Liver (tissue), 9 donors: ENCODE data around the gene LARGE1. TPM values are rescaled to one million over a fixed set of nuclear protein-coding genes. Genes with fewer than 3 reads are reported as not detected.

ENCODE experiments used
- DNase-seq: peaks from one replicate; pipeline ENCODE4 v3.0.0-alpha.2; 2017; ENCODE audit warnings: low spot score
- H3K27ac ChIP-seq, 2 donors: one replicate each; pipeline ENCODE4 v1.7.0; 2013; ENCODE audit warnings: inconsistent platforms in 2 of 2, low read length in 2 of 2, control low read depth in 1 of 2, low read depth in 1 of 2, mild to moderate bottlenecking in 1 of 2
- H3K27me3 ChIP-seq, 4 donors: one replicate each; pipeline versions ENCODE4 v1.6.1 to v1.7.0; 2013; ENCODE audit warnings: low read length in 3 of 4, inconsistent platforms in 1 of 4, mild to moderate bottlenecking in 1 of 4, moderate library complexity in 1 of 4; ENCODE audit not compliant: control insufficient read depth in 4 of 4, insufficient read depth in 4 of 4
- H3K36me3 ChIP-seq, 4 donors: one replicate each; pipeline versions ENCODE4 v1.6.1 to v1.7.0; 2013; ENCODE audit warnings: low read length in 3 of 4, mild to moderate bottlenecking in 3 of 4, low read depth in 1 of 4, moderate library complexity in 1 of 4; ENCODE audit not compliant: control insufficient read depth in 4 of 4, insufficient read depth in 3 of 4
- H3K4me1 ChIP-seq, 4 donors: one replicate each; pipeline versions ENCODE4 v1.6.1 to v1.7.0; 2013; ENCODE audit warnings: low read length in 3 of 4, mild to moderate bottlenecking in 3 of 4, moderate library complexity in 1 of 4; ENCODE audit not compliant: control insufficient read depth in 4 of 4, insufficient read depth in 4 of 4
- H3K4me3 ChIP-seq, 3 donors: one replicate each; pipeline versions ENCODE4 v1.6.1 to v1.7.0; 2013; ENCODE audit warnings: low read length in 3 of 3, control low read depth in 1 of 3, low read depth in 1 of 3, mild to moderate bottlenecking in 1 of 3
- H3K9ac ChIP-seq, 2 donors: one replicate each; pipeline ENCODE4 v1.7.0; 2013; ENCODE audit warnings: low read length in 2 of 2, mild to moderate bottlenecking in 2 of 2, moderate library complexity in 2 of 2, control low read depth in 1 of 2, low read depth in 1 of 2
- H3K9me3 ChIP-seq, 4 donors: one replicate each; pipeline versions ENCODE4 v1.6.1 to v1.7.0; 2013; ENCODE audit warnings: low read length in 3 of 4; ENCODE audit not compliant: control insufficient read depth in 4 of 4
- EGR1 ChIP-seq, 2 donors: IDR thresholded peaks; 2 replicates each; pipeline ENCODE4 v1.6.1; 2016 to 2018; ENCODE audit warnings: antibody characterized with exemption in 2 of 2, low read depth in 2 of 2
- FOXA1 ChIP-seq: IDR thresholded peaks from 2 replicates; pipeline ENCODE4 v1.6.1; 2016; ENCODE audit warnings: antibody characterized with exemption
- FOXA2 ChIP-seq: IDR thresholded peaks from 2 replicates; pipeline ENCODE4 v1.6.1; 2016; ENCODE audit warnings: antibody characterized with exemption
- GABPA ChIP-seq, 2 donors: IDR thresholded peaks in 1 of 2; conservative IDR thresholded peaks in 1 of 2; 2 replicates each; pipeline ENCODE4 v1.6.1; 2016; ENCODE audit warnings: antibody characterized with exemption in 2 of 2, mild to moderate bottlenecking in 1 of 2, moderate library complexity in 1 of 2
- HNF4A ChIP-seq, 2 donors: conservative IDR thresholded peaks; 2 replicates each; pipeline ENCODE4 v1.6.1; 2016; ENCODE audit warnings: antibody characterized with exemption in 2 of 2, mild to moderate bottlenecking in 2 of 2
- HNF4G ChIP-seq: IDR thresholded peaks from 2 replicates; pipeline ENCODE4 v1.6.1; 2016; ENCODE audit warnings: antibody characterized with exemption
- JUND ChIP-seq, 2 donors: IDR thresholded peaks; 2 replicates each; pipeline ENCODE4 v1.6.1; 2016; ENCODE audit warnings: antibody characterized with exemption in 2 of 2
- NR2F2 ChIP-seq: IDR thresholded peaks from 2 replicates; pipeline ENCODE4 v1.6.1; 2016; ENCODE audit warnings: antibody characterized with exemption
- RAD21 ChIP-seq, 2 donors: IDR thresholded peaks; 2 replicates each; pipeline ENCODE4 v1.6.1; 2016; ENCODE audit warnings: antibody characterized with exemption in 2 of 2, mild to moderate bottlenecking in 2 of 2
- RXRA ChIP-seq, 2 donors: IDR thresholded peaks; 2 replicates each; pipeline ENCODE4 v1.6.1; 2017 to 2018; ENCODE audit warnings: antibody characterized with exemption in 2 of 2, mild to moderate bottlenecking in 1 of 2
- SP1 ChIP-seq: IDR thresholded peaks from 2 replicates; pipeline ENCODE4 v1.6.1; 2018; ENCODE audit warnings: antibody characterized with exemption, mild to moderate bottlenecking
- TAF1 ChIP-seq: conservative IDR thresholded peaks from 2 replicates; pipeline ENCODE4 v1.6.1; 2016; ENCODE audit warnings: antibody characterized with exemption, mild to moderate bottlenecking
- YY1 ChIP-seq: IDR thresholded peaks from 2 replicates; pipeline ENCODE4 v1.6.1; 2016; ENCODE audit warnings: antibody characterized with exemption, mild to moderate bottlenecking
- WGBS: extraction: QIAGEN DNeasy Blood & Tissue Kit; methylation state at CpG from one replicate; pipeline ENCODE4 v1.1.7; 2013; 5-methylcytosine and 5-hydroxymethylcytosine counted together
- polyA plus RNA-seq, 2 donors: library from polyadenylated mRNA; stranded (reverse) in 1 of 2; unstranded in 1 of 2; fragments of 200-250 nt in 1 of 2; fragments of >200 nt in 1 of 2; fragmentation: Nextera tagmentation in 1 of 2; extraction: Ambion mirVana in 1 of 2; gene quantifications; one replicate each; pipeline versions ENCODE4 v1.2.1 to v1.2.3, GENCODE V29; 2013 to 2015
- total RNA-seq, 2 donors: library from RNA; depleted of rRNA; stranded (reverse); fragments of >200 nt; gene quantifications; one replicate each; pipeline ENCODE4 v1.2.3, GENCODE V29; 2014
- TF ChIP-seq, protein P1 (sequence below): IDR thresholded peaks from 2 replicates; pipeline ENCODE4 v1.6.1; 2016; ENCODE audit warnings: antibody characterized with exemption
- TF ChIP-seq, protein P2 (sequence below): IDR thresholded peaks from 2 replicates; pipeline ENCODE4 v1.6.1; 2016; ENCODE audit warnings: antibody characterized with exemption
- TF ChIP-seq, protein P3 (sequence below): fragments of 150-350 bp; IDR thresholded peaks from 2 replicates; pipeline ENCODE4 v1.5.1; 2017; ENCODE audit warnings: improper control_type of control experiment, low read depth, low read length; ENCODE audit not compliant: missing input control
- TF ChIP-seq, protein P4 (sequence below): IDR thresholded peaks from 2 replicates; pipeline ENCODE4 v1.6.1; 2016; ENCODE audit warnings: antibody characterized with exemption
- TF ChIP-seq, protein P5 (sequence below): IDR thresholded peaks from 2 replicates; pipeline ENCODE4 v1.6.1; 2016; ENCODE audit warnings: antibody characterized with exemption, mild to moderate bottlenecking
- donor health status: healthy.
- donor health status: healthy.
- donor health status: healthy.
- donor health status: healthy.
- donor health status: healthy.

LARGE1 gene
- total and polyA plus RNA-seq, 4 donors, result 2.3 to 14.1 (median 5.7) TPM

- TF ChIP-seq, protein P1, sequence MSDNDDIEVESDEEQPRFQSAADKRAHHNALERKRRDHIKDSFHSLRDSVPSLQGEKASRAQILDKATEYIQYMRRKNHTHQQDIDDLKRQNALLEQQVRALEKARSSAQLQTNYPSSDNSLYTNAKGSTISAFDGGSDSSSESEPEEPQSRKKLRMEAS, result no peak
- TF ChIP-seq SP1, result no peak
- no peak for TF ChIP-seq YY1
- TF ChIP-seq FOXA2, result no peak
Measured at GRCh38 chr22:33739516-33739915, 180.8 kb downstream of the LARGE1 start (continued).

- no peaks in the 10 kb centered on the region for H3K4me1 ChIP-seq
- 91% methylated on average over 3 of the region's 3 CpGs for WGBS
- DNase-seq, result no peak
- H3K4me3 ChIP-seq, result no peak overlapping the region
- TF ChIP-seq, protein P2, sequence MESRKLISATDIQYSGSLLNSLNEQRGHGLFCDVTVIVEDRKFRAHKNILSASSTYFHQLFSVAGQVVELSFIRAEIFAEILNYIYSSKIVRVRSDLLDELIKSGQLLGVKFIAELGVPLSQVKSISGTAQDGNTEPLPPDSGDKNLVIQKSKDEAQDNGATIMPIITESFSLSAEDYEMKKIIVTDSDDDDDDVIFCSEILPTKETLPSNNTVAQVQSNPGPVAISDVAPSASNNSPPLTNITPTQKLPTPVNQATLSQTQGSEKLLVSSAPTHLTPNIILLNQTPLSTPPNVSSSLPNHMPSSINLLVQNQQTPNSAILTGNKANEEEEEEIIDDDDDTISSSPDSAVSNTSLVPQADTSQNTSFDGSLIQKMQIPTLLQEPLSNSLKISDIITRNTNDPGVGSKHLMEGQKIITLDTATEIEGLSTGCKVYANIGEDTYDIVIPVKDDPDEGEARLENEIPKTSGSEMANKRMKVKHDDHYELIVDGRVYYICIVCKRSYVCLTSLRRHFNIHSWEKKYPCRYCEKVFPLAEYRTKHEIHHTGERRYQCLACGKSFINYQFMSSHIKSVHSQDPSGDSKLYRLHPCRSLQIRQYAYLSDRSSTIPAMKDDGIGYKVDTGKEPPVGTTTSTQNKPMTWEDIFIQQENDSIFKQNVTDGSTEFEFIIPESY, result no peak
- TF ChIP-seq, protein P1, result no peak
- TF ChIP-seq NR2F2, result no peak
- TF ChIP-seq FOXA2, result no peak
- H3K27ac ChIP-seq, result no peak overlapping the region
- no peak overlapping the region for H3K9ac ChIP-seq
- H3K27me3 ChIP-seq, result no peaks in the 10 kb centered on the region
- H3K9me3 ChIP-seq, result no peaks in the 10 kb centered on the region
- H3K36me3 ChIP-seq, result peaks cover 0 to 2% (median 0%) of the 10 kb centered on the region in 4 donors
Measured at GRCh38 chr22:33737662-33738061, 182.6 kb downstream of the LARGE1 start.

- 98% methylated on average over 4 of the region's 4 CpGs for WGBS
- TF ChIP-seq, protein P3, sequence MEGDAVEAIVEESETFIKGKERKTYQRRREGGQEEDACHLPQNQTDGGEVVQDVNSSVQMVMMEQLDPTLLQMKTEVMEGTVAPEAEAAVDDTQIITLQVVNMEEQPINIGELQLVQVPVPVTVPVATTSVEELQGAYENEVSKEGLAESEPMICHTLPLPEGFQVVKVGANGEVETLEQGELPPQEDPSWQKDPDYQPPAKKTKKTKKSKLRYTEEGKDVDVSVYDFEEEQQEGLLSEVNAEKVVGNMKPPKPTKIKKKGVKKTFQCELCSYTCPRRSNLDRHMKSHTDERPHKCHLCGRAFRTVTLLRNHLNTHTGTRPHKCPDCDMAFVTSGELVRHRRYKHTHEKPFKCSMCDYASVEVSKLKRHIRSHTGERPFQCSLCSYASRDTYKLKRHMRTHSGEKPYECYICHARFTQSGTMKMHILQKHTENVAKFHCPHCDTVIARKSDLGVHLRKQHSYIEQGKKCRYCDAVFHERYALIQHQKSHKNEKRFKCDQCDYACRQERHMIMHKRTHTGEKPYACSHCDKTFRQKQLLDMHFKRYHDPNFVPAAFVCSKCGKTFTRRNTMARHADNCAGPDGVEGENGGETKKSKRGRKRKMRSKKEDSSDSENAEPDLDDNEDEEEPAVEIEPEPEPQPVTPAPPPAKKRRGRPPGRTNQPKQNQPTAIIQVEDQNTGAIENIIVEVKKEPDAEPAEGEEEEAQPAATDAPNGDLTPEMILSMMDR, result no peak
- TF ChIP-seq TAF1 (no peak), JUND (IDR thresholded peaks at IDR 0.05) (no peak), FOXA2 (no peak), FOXA1 (no peak), YY1 (no peak), HNF4A (conservative IDR thresholded peaks at IDR 0.05) (no peak), RAD21 (IDR thresholded peaks at IDR 0.05) (no peak), GABPA (IDR thresholded peaks at IDR 0.05 in 1 of 2, conservative IDR thresholded peaks at IDR 0.05 in 1 of 2) (no peak), NR2F2 (no peak), RXRA (IDR thresholded peaks at IDR 0.05) (no peak), EGR1 (IDR thresholded peaks at IDR 0.05; ENCODE audit: low read depth in 2 of 2) (no peak), SP1 (no peak), HNF4G (no peak)
- TF ChIP-seq, protein P4, sequence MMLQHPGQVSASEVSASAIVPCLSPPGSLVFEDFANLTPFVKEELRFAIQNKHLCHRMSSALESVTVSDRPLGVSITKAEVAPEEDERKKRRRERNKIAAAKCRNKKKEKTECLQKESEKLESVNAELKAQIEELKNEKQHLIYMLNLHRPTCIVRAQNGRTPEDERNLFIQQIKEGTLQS, result no peak
- TF ChIP-seq, protein P5, sequence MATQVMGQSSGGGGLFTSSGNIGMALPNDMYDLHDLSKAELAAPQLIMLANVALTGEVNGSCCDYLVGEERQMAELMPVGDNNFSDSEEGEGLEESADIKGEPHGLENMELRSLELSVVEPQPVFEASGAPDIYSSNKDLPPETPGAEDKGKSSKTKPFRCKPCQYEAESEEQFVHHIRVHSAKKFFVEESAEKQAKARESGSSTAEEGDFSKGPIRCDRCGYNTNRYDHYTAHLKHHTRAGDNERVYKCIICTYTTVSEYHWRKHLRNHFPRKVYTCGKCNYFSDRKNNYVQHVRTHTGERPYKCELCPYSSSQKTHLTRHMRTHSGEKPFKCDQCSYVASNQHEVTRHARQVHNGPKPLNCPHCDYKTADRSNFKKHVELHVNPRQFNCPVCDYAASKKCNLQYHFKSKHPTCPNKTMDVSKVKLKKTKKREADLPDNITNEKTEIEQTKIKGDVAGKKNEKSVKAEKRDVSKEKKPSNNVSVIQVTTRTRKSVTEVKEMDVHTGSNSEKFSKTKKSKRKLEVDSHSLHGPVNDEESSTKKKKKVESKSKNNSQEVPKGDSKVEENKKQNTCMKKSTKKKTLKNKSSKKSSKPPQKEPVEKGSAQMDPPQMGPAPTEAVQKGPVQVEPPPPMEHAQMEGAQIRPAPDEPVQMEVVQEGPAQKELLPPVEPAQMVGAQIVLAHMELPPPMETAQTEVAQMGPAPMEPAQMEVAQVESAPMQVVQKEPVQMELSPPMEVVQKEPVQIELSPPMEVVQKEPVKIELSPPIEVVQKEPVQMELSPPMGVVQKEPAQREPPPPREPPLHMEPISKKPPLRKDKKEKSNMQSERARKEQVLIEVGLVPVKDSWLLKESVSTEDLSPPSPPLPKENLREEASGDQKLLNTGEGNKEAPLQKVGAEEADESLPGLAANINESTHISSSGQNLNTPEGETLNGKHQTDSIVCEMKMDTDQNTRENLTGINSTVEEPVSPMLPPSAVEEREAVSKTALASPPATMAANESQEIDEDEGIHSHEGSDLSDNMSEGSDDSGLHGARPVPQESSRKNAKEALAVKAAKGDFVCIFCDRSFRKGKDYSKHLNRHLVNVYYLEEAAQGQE, result no peak
- TF ChIP-seq, protein P2, result no peak
- TF ChIP-seq, protein P1, result no peak
- H3K4me3 ChIP-seq, result no peak overlapping the region
- no peak overlapping the region for H3K27ac ChIP-seq
- peaks cover 0 to 2% (median 0%) of the 10 kb centered on the region in 4 donors for H3K36me3 ChIP-seq
- H3K27me3 ChIP-seq, result no peaks in the 10 kb centered on the region
- no peak overlapping the region for H3K9ac ChIP-seq
- no peaks in the 10 kb centered on the region for H3K9me3 ChIP-seq
- DNase-seq, result no peak
- H3K4me1 ChIP-seq, result no peaks in the 10 kb centered on the region
Measured at GRCh38 chr22:33735978-33736377, 184.3 kb downstream of the LARGE1 start.
